ENCODE data around the gene NUTF2. TPM values are rescaled to one million over a fixed set of nuclear protein-coding genes. Genes with fewer than 3 reads are reported as not detected.

Gene NUTF2
- total RNA-seq, 1 donor from 2014 or later, result 177 TPM

GRCh38 chr16:67888331-67888730 lies 41.6 kb downstream of the NUTF2 start:
- no peaks in the 10 kb centered on the region for H3K9me3 Mint-ChIP-seq (ENCODE audit: low read depth)
- H3K4me3 Mint-ChIP-seq (ENCODE audit: low read depth), result no peak overlapping the region
- H3K27me3 Mint-ChIP-seq, result no peaks in the 10 kb centered on the region
- peaks cover 7% of the 10 kb centered on the region for H3K36me3 Mint-ChIP-seq (ENCODE audit: insufficient read depth)
- TF ChIP-seq CTCF (IDR thresholded peaks at IDR 0.05; ENCODE audit: unreplicated experiment), result no peak
- peaks cover 12% of the 10 kb centered on the region for H3K4me1 Mint-ChIP-seq (ENCODE audit: low read depth)
- H3K27ac Mint-ChIP-seq, result no peak overlapping the region
- DNase-seq (ENCODE audit: low spot score, unreplicated experiment), result no peak

GRCh38 chr16:67892375-67892774 lies 45.6 kb downstream of the NUTF2 start:
- H3K4me3 Mint-ChIP-seq (ENCODE audit: low read depth), result peak overlapping the region; percentile 94
- no peak for DNase-seq (ENCODE audit: low spot score, unreplicated experiment)
- no peaks in the 10 kb centered on the region for H3K9me3 Mint-ChIP-seq (ENCODE audit: low read depth)
- H3K36me3 Mint-ChIP-seq (ENCODE audit: insufficient read depth), result peaks cover 2% of the 10 kb centered on the region
- H3K27me3 Mint-ChIP-seq, result no peaks in the 10 kb centered on the region
- TF ChIP-seq CTCF (IDR thresholded peaks at IDR 0.05; ENCODE audit: unreplicated experiment), result no peak
- H3K4me1 Mint-ChIP-seq (ENCODE audit: low read depth), result peaks cover 24% of the 10 kb centered on the region
- peak overlapping the region; percentile 94 for H3K27ac Mint-ChIP-seq

GRCh38 chr16:67892899-67893742 lies 46.4 kb downstream of the NUTF2 start, which contains the start of gene PSKH1:
TSS of gene PSKH1 (plus strand) at chr16:67893254. CDS start at chr16:67908750, 15,496 bp downstream.
- Mint-ChIP-seq H3K4me3 (ENCODE audit: low read depth) (peak within 1 kb of the TSS; percentile 94), H3K27ac (peak within 1 kb of the TSS; percentile 99), H3K27me3 (no peaks in the 10 kb centered on the region), H3K4me1 (ENCODE audit: low read depth) (peaks cover 24% of the 10 kb centered on the region), H3K36me3 (ENCODE audit: insufficient read depth) (peaks cover 2% of the 10 kb centered on the region), H3K9me3 (ENCODE audit: low read depth) (no peaks in the 10 kb centered on the region)
- peak; percentile 89 for DNase-seq (ENCODE audit: low spot score, unreplicated experiment)
- no peak for TF ChIP-seq CTCF (IDR thresholded peaks at IDR 0.05; ENCODE audit: unreplicated experiment)

- Mint-ChIP-seq H3K9me3 (ENCODE audit: low read depth) (no peaks in the 10 kb centered on the region), H3K36me3 (ENCODE audit: insufficient read depth) (peaks cover 2% of the 10 kb centered on the region), H3K27me3 (no peaks in the 10 kb centered on the region), H3K4me3 (ENCODE audit: low read depth) (peak overlapping the region; percentile 94), H3K4me1 (ENCODE audit: low read depth) (peaks cover 24% of the 10 kb centered on the region), H3K27ac (peak overlapping the region; percentile 99)
- no peak for TF ChIP-seq CTCF (IDR thresholded peaks at IDR 0.05; ENCODE audit: unreplicated experiment)
- no peak for DNase-seq (ENCODE audit: low spot score, unreplicated experiment)
Measured at GRCh38 chr16:67893743-67894399, 47.1 kb downstream of the NUTF2 start.

GRCh38 chr16:67897231-67897630 lies 50.5 kb downstream of the NUTF2 start:
- Mint-ChIP-seq H3K27me3 (no peaks in the 10 kb centered on the region), H3K36me3 (ENCODE audit: insufficient read depth) (peaks cover 2% of the 10 kb centered on the region), H3K4me3 (ENCODE audit: low read depth) (no peak overlapping the region), H3K9me3 (ENCODE audit: low read depth) (no peaks in the 10 kb centered on the region), H3K27ac (no peak overlapping the region), H3K4me1 (ENCODE audit: low read depth) (peaks cover 20% of the 10 kb centered on the region)
- DNase-seq (ENCODE audit: low spot score, unreplicated experiment), result no peak
- no peak for TF ChIP-seq CTCF (IDR thresholded peaks at IDR 0.05; ENCODE audit: unreplicated experiment)
